HepG2 (cell line): ENCODE results near the gene CDK5RAP2. TPM values are rescaled to one million over a fixed set of nuclear protein-coding genes. Genes with fewer than 3 reads are reported as not detected.

Experiments
- ATAC-seq: fragments of 200-7000 bp; cut with Tn5 transposase; 3 replicates; pipeline ENCODE4 v1.9.1; 2020; ENCODE audit warnings: mild to moderate bottlenecking, moderate library complexity
- BruUV-seq: library from RNA; stranded (reverse); fragments of 400-500 nt; replicated peaks from 2 replicates; lab custom pipeline; 2021; lab: Mats Ljungman, UMichigan
- CTCF ChIA-PET: fragments of 300-600 bp; formaldehyde crosslinking; extraction: SDS; loops from one replicate; lab custom pipeline; 2021; ENCODE audit warnings: low total read pairs, inconsistent platforms, low intra/inter-chr PET ratio; lab: Yijun Ruan, JAX
- POLR2A ChIA-PET: fragments of 350-600 bp; sonication (Branson Sonifier 250); formaldehyde crosslinking; loops from one replicate; lab custom pipeline; 2020; ENCODE audit warnings: antibody characterized with exemption, inconsistent platforms; lab: Yijun Ruan, JAX
- DNase-seq: peaks from one replicate; pipeline ENCODE4 v3.0.0-alpha.2; 2015; ENCODE audit warnings: low spot score
- FAIRE-seq: peaks from 3 replicates; lab custom pipeline; 2011; peaks lifted over from hg19 to GRCh38; lab: Jason Lieb, UNC
- H2AFZ ChIP-seq: one replicate; pipeline ENCODE4 v1.6.1; 2011; ENCODE audit warnings: low read length, inconsistent platforms
- H3K27ac ChIP-seq: fragments of 300-600 bp; 3 replicates; pipeline ENCODE4 v1.8.0; 2011; ENCODE audit warnings: mixed run types, mild to moderate bottlenecking, mixed read lengths, low read length, inconsistent platforms; ENCODE audit not compliant: insufficient read depth; ENCODE audit errors: extremely low read length
- H3K27me3 ChIP-seq, 2 experiments: fragments of 200-600 bp in 1 of 2; 2 replicates in 1 of 2; 3 replicates in 1 of 2; pipeline versions ENCODE4 v1.6.0 to v1.8.0; 2011; ENCODE audit warnings: low read length in 2 of 2, mild to moderate bottlenecking in 2 of 2, moderate library complexity in 2 of 2, inconsistent platforms in 1 of 2; ENCODE audit not compliant: insufficient read depth in 2 of 2, control insufficient read depth in 1 of 2
- H3K36me3 ChIP-seq, 2 experiments: fragments of 200-600 bp in 1 of 2; replicated peaks in 1 of 2; 2 replicates in 1 of 2; 3 replicates in 1 of 2; pipeline versions ENCODE4 v1.5.1 to v1.8.0; 2011; ENCODE audit warnings: low read length in 2 of 2, inconsistent platforms in 1 of 2; ENCODE audit not compliant: insufficient read depth in 2 of 2, control insufficient read depth in 1 of 2
- H3K4me1 ChIP-seq: 2 replicates; pipeline ENCODE4 v1.5.1; 2012; ENCODE audit warnings: low read length, inconsistent platforms; ENCODE audit not compliant: insufficient read depth
- H3K4me2 ChIP-seq: 2 replicates; pipeline ENCODE4 v1.6.0; 2011; ENCODE audit warnings: low read depth, low read length, inconsistent platforms
- H3K4me3 ChIP-seq, 3 experiments: fragments of 200-600 bp in 1 of 3; sonication (generic), shearing (Covaris generic) in 1 of 3; replicated peaks in 1 of 3; 2 replicates each; pipeline ENCODE4 v1.5.1; 2011 to 2016; ENCODE audit warnings: low read length in 3 of 3, inconsistent platforms in 2 of 3, low read depth in 2 of 3, mild to moderate bottlenecking in 2 of 3, control low read depth in 1 of 3, mixed read lengths in 1 of 3; ENCODE audit not compliant: insufficient read depth in 1 of 3
- H3K79me2 ChIP-seq: one replicate; pipeline ENCODE4 v1.6.1; 2011; ENCODE audit warnings: low read length, inconsistent platforms; ENCODE audit not compliant: insufficient read depth
- H3K9ac ChIP-seq: 2 replicates; pipeline ENCODE4 v1.6.0; 2011; ENCODE audit warnings: mild to moderate bottlenecking, low read depth, low read length, inconsistent platforms; ENCODE audit not compliant: insufficient read depth
- H3K9me3 ChIP-seq: 2 replicates; pipeline ENCODE4 v1.5.1; 2012; ENCODE audit warnings: mild to moderate bottlenecking, low read length
- H4K20me1 ChIP-seq: 2 replicates; pipeline ENCODE4 v1.6.0; 2011; ENCODE audit warnings: inconsistent platforms, mild to moderate bottlenecking, low read length, moderate library complexity; ENCODE audit not compliant: insufficient read depth
- ATF7-NPFF ChIP-seq: sonication (generic); formaldehyde crosslinking; IDR thresholded peaks from 2 replicates; pipeline ENCODE4 v1.8.1; 2023; ENCODE audit warnings: mild to moderate bottlenecking, low read depth, missing genetic modification reagents, moderate library complexity
- HIVEP1 ChIP-seq: sonication (generic); formaldehyde crosslinking; IDR thresholded peaks from 2 replicates; pipeline ENCODE4 v1.4.0; 2020; ENCODE audit warnings: mild to moderate bottlenecking, missing genetic modification reagents
- MYPOP ChIP-seq: sonication (generic); formaldehyde crosslinking; IDR thresholded peaks from 2 replicates; pipeline ENCODE4 v1.8.1; 2023; ENCODE audit warnings: mild to moderate bottlenecking, moderate library complexity, missing genetic modification reagents
- NFKBIZ ChIP-seq: IDR thresholded peaks from 2 replicates; pipeline ENCODE4 v1.6.1; 2018; ENCODE audit warnings: missing genetic modification reagents, missing compliant biosample characterization
- SCMH1 ChIP-seq: sonication (generic); formaldehyde crosslinking; IDR thresholded peaks from 2 replicates; pipeline ENCODE4 v1.9.0; 2021; ENCODE audit warnings: missing genetic modification reagents, mild to moderate bottlenecking, borderline replicate concordance
- SNAI1 ChIP-seq: sonication (generic); formaldehyde crosslinking; IDR thresholded peaks from 2 replicates; pipeline ENCODE4 v1.5.0; 2020; ENCODE audit warnings: mild to moderate bottlenecking, missing genetic modification reagents, borderline replicate concordance
- SRY ChIP-seq: sonication (generic); formaldehyde crosslinking; IDR thresholded peaks from 2 replicates; pipeline ENCODE4 v1.8.0; 2022; ENCODE audit warnings: mild to moderate bottlenecking, missing genetic modification reagents
- TCF7L2 ChIP-seq: IDR thresholded peaks from 2 replicates; pipeline ENCODE4 v1.6.1; 2011; ENCODE audit warnings: mild to moderate bottlenecking, low read depth, low read length, moderate library complexity
- U2AF2 ChIP-seq: fragments of 200-400 bp; formaldehyde crosslinking; IDR thresholded peaks from 2 replicates; pipeline ENCODE4 v1.6.1; 2017; ENCODE audit warnings: low read depth, mild to moderate bottlenecking, low read length
- ZNF329 ChIP-seq: sonication (generic); formaldehyde crosslinking; IDR thresholded peaks from 2 replicates; pipeline ENCODE4 v1.9.0; 2021; ENCODE audit warnings: low read depth, mild to moderate bottlenecking, missing genetic modification reagents
- ZNF496 ChIP-seq: sonication (generic); formaldehyde crosslinking; IDR thresholded peaks from 2 replicates; pipeline ENCODE4 v1.8.1; 2023; ENCODE audit warnings: mild to moderate bottlenecking, moderate library complexity, missing genetic modification reagents; ENCODE audit not compliant: insufficient replicate concordance
- ZNF629 ChIP-seq: sonication (generic); formaldehyde crosslinking; conservative IDR thresholded peaks from 2 replicates; pipeline ENCODE4 v1.5.0; 2020; ENCODE audit warnings: missing genetic modification reagents
- ZNF747 ChIP-seq: sonication (generic); formaldehyde crosslinking; IDR thresholded peaks from 2 replicates; pipeline ENCODE4 v1.8.1; 2023; ENCODE audit warnings: missing genetic modification reagents, mild to moderate bottlenecking, borderline replicate concordance
- ZSCAN30 ChIP-seq: sonication (generic); formaldehyde crosslinking; IDR thresholded peaks from 2 replicates; pipeline ENCODE4 v1.5.0; 2020; ENCODE audit warnings: mild to moderate bottlenecking, missing genetic modification reagents
- WGBS: methylation state at CpG from one replicate; pipeline ENCODE4 v1.1.6; 2017; ENCODE audit warnings: low lambda C conversion rate; 5-methylcytosine and 5-hydroxymethylcytosine counted together
- in situ Hi-C: cut with HindIII; loops from 2 replicates; pipeline ENCODE4 v1.10.0; 2017; ENCODE audit warnings: low pct_unique_long_range_greater_than_20kb; ENCODE audit not compliant: extremely low pct_ligation_motif_present
- intact Hi-C: fragments of 100-400 bp; cut with micrococcal nuclease; formaldehyde crosslinking; loops from one replicate; pipeline ENCODE4 v1.10.0; 2022; ENCODE audit not compliant: unreplicated experiment
- polyA plus RNA-seq, 8 experiments: library from polyadenylated mRNA; depleted of rRNA in 3 of 8; stranded (reverse) in 7 of 8; unstranded in 1 of 8; fragments of >200 nt; fragmentation: Illumina TruSeq in 4 of 8; extraction: Trizol in 4 of 8; gene quantifications; 2 replicates each; pipeline versions ENCODE4 v1.2.1 to v1.2.3, GENCODE V29; 2011 to 2016; ENCODE audit warnings: low read depth in 4 of 8, missing spikeins in 1 of 8, mixed read lengths in 1 of 8; ENCODE audit not compliant: insufficient read depth in 1 of 8
- total RNA-seq, 5 experiments: library from RNA; depleted of rRNA; stranded (reverse); fragments of >200 nt; fragmentation: Illumina TruSeq; extraction: Trizol; gene quantifications; 2 replicates each; pipeline ENCODE4 v1.2.3, GENCODE V29; 2016; ENCODE audit warnings: low read depth in 1 of 5
- TF ChIP-seq, protein P1 (sequence below): sonication (generic); formaldehyde crosslinking; IDR thresholded peaks from 2 replicates; pipeline ENCODE4 v1.8.1; 2023; ENCODE audit warnings: missing genetic modification reagents, mild to moderate bottlenecking, borderline replicate concordance
- TF ChIP-seq, protein P2 (sequence below): sonication (generic); formaldehyde crosslinking; IDR thresholded peaks from 2 replicates; pipeline ENCODE4 v1.4.0; 2020; ENCODE audit warnings: low read depth, mild to moderate bottlenecking, missing genetic modification reagents

CDK5RAP2 gene
- total and polyA plus RNA-seq, 2 of the 13 experiments (the other 11 are each of a cell fraction or from before 2014, with no cell fraction given) = 31.8 to 42.2 TPM

DNA sequence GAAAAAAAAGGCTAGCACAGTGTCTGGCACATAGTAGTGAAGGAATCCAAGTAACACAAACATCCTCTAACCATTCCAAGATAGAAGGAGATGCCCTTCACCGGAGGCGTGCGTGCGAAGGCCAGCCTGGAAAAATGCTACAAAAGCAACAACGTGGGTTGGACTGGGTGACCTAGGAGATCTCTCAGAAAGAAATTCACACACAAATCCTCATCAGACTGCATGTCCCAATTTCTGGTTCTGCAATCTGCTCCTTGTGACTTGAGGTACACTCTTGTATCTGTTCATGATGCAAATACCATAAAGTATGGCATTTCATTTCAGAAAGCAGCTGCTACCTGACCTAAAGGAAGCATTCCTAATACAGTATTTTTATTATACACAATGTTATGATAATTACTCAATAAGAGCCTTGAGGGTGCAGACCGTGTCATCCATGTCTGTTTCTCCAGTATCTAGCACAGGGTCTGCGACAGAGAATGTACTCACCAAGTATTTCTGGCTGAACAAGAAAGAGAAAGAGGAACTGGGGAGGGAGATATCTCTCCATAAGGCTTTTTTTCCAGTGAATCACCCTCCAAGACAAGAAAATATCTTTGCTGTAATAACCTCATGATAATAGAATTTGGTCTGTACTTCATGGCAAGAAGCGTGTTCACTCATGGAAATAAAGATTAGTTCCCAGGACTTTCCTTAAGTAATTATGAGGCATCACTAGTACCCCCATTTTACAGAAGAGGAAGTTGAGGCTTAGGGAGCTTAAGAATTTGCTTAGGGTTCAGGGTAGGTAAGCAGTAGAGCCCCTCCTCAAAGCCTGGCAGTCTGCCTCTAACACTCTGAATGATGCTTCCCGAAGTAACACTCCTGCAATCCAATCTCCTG, 138.3 kb downstream of the CDK5RAP2 start:
- POLR2A ChIA-PET = no interaction called here
- Histone ChIP-seq H3K4me3 (no peak overlapping the region), H3K9ac (no peak overlapping the region), H3K4me1 (no peaks in the 10 kb centered on the region), H3K4me2 (no peak overlapping the region), H3K27ac (no peak overlapping the region), H3K9me3 (no peaks in the 10 kb centered on the region), H3K79me2 (no peaks in the 10 kb centered on the region), H3K27me3 (no peaks in the 10 kb centered on the region), H4K20me1 (no peaks in the 10 kb centered on the region)
- CTCF ChIA-PET = no interaction called here
- 90% methylated on average over 9 of the region's 9 CpGs for WGBS
- BruUV-seq = no TSS peak
- ATAC-seq = no peak
- no peak for FAIRE-seq
- TF ChIP-seq HIVEP1 (CRISPR knock-in tag) (no peak), SRY (CRISPR knock-in tag) (no peak), U2AF2 (no peak), ZNF629 (CRISPR knock-in tag) (0 out of 2 replicates have a peak, but pooled peaks have one; percentile 26)
- TF ChIP-seq, all 625 proteins: peak for 1
- H2AFZ ChIP-seq = no peak overlapping the region
- H3K36me3 ChIP-seq = peaks cover 42 to 96% of the 10 kb centered on the region in 2 experiments
- in situ Hi-C loops (no loop called here), intact Hi-C loops (no loop called here)
- DNase-seq = no peak

GRCh38 chr9:120440791-120441190, 139.2 kb downstream of the CDK5RAP2 start:
- Histone ChIP-seq H3K9me3 (no peaks in the 10 kb centered on the region), H4K20me1 (no peaks in the 10 kb centered on the region), H3K36me3 (peaks cover 42 to 94% of the 10 kb centered on the region in 2 experiments), H3K4me2 (no peak overlapping the region), H3K27me3 (no peaks in the 10 kb centered on the region), H2AFZ (no peak overlapping the region), H3K79me2 (no peaks in the 10 kb centered on the region), H3K9ac (no peak overlapping the region), H3K27ac (no peak overlapping the region), H3K4me1 (no peaks in the 10 kb centered on the region), H3K4me3 (no peak overlapping the region)
- in situ Hi-C loops = no loop called here
- CTCF ChIA-PET = no interaction called here
- POLR2A ChIA-PET = no interaction called here
- intact Hi-C loops = no loop called here
- DNase-seq = no peak
- no peak for ATAC-seq
- 95% methylated on average over 1 of the region's 1 CpG for WGBS
- BruUV-seq = no TSS peak
- FAIRE-seq = no peak
- TF ChIP-seq TCF7L2 = no peak
- TF ChIP-seq ZNF747 = no peak
- TF ChIP-seq, protein P1, sequence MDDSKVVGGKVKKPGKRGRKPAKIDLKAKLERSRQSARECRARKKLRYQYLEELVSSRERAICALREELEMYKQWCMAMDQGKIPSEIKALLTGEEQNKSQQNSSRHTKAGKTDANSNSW (CRISPR knock-in tag) = no peak
- TF ChIP-seq NFKBIZ (CRISPR knock-in tag) = no peak
- no peak for TF ChIP-seq ZSCAN30 (CRISPR knock-in tag)
- TF ChIP-seq ATF7-NPFF (CRISPR knock-in tag) = no peak
- no peak for TF ChIP-seq SNAI1
- TF ChIP-seq SCMH1 (CRISPR knock-in tag) = no peak
- no peak for TF ChIP-seq ZNF496
- TF ChIP-seq, protein P2, sequence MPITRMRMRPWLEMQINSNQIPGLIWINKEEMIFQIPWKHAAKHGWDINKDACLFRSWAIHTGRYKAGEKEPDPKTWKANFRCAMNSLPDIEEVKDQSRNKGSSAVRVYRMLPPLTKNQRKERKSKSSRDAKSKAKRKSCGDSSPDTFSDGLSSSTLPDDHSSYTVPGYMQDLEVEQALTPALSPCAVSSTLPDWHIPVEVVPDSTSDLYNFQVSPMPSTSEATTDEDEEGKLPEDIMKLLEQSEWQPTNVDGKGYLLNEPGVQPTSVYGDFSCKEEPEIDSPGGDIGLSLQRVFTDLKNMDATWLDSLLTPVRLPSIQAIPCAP (CRISPR knock-in tag) = no peak
- no peak for TF ChIP-seq MYPOP (CRISPR knock-in tag)
- TF ChIP-seq ZNF329 (CRISPR knock-in tag) = no peak
